GM18519 (cell line): ENCODE results near the gene BAIAP2.
"Not testable (repeated sequence)": the region's sequence is repeated elsewhere in the genome, so short reads cannot be mapped to it uniquely, and the experiment has no call there.

Experiments
- ATAC-seq: cut with Tn5 transposase; IDR thresholded peaks from one replicate; pipeline ENCODE4 v1.9.1; 2021; ENCODE audit warnings: mild to moderate bottlenecking, moderate library complexity; ENCODE audit not compliant: unreplicated experiment, low FRiP score

Gene BAIAP2

DNA sequence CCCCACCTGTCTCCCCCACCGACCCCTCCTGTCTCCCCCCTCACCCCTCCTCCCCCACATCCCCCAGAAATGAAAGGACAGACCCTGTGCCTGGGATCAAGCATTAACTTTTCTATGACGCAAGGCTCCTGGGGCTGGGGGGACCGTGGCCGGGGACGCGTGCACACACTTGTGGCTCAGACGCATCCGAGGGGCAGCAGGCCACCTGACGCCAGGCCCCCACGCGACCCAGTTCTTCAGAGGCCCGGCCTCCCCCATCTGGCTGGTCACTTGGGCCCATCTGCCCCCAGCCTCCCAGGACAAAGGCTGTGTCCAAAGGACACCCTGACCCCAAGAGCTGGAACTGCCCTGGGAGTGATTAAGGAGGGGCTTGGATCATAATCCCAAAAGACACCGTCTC lies 116.3 kb downstream of the BAIAP2 start:
- no peak for ATAC-seq

DNA sequence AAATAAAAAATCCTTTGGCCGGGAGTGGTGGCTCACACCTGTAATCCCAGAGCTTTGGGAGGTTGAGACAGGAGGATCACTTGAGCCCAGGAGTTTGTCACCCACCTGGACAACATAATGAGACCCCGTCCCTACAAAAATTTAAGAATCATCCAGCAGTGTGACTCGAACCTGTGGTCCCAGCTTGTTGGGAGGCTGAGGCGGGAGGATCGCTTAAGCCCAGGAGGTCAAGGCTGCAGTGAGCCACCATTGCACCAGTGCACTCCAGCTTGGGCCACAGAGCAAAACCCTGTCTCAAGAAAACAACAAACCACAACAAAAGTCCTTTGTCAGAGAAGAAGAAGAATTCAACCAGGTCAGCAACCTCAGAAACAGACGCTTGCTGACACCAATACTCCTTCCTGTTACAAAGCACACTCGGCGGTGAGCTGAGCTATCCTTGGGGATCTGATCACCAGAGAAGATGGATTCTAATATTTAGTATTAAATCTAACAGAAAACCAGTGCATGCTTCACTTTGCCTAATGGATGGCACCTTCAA lies 117.4 kb downstream of the BAIAP2 start:
- ATAC-seq, result no peak

DNA sequence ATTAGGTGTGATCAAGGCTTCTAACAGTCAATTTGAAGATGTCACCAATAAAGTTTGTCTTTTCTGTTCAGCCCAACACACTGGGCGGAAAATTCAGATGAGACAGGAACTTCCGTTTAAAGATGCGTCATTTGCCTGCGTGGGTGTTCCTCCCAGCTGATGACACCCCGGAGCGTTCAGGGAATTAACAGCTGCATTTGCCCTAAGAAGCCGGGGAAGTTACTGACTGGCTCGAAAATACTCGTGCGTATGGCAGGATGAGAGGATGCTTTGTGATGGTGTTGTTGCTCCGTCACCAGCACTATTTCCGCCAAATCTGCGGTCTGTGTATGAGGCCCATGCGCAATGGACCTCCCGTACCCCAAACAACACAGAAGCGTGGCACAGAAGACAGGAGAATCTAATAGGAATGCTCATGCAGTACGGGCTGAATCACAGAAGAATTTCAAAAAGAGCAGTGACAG lies 118.4 kb downstream of the BAIAP2 start:
- ATAC-seq, result no peak

DNA sequence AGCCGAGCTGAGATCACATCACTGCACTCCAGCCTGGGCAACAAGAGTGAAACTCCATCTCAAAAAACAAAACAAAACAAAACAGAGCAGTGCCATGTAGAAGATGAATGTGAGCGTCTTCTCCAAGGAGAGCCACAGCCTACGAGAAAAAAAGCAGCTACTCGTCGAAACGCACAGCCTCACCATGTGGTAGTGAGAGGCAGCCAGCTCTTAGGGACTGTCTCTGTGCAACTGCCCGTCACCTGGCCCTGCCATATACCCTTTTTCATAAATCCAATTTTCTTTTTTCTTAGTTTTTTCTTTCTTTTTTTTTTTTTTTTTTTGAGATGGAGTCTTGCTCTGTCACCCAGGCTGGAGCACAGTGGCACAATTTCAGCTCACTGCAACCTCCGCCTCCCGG lies 119.1 kb downstream of the BAIAP2 start:
- not testable (repeated sequence) for ATAC-seq

DNA sequence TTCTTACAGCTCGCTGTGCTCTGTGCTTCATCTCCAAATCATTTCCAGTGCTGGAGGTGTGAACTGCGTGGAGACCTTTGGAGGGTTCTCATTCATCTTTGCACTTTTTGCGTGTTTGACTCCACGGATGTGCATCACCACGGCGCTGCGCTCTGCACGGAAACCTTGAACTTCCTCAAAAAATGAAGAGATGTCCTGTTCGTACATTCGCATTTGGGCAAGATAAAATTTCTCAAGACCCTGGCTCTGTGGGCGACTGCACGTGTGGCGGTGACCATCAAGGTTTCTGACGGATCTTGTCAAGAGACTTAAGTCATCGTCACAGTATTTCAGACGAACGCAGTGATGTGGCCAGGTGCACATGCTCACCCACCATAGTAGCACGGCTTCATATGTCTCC lies 120.0 kb downstream of the BAIAP2 start:
- ATAC-seq, result no peak

DNA sequence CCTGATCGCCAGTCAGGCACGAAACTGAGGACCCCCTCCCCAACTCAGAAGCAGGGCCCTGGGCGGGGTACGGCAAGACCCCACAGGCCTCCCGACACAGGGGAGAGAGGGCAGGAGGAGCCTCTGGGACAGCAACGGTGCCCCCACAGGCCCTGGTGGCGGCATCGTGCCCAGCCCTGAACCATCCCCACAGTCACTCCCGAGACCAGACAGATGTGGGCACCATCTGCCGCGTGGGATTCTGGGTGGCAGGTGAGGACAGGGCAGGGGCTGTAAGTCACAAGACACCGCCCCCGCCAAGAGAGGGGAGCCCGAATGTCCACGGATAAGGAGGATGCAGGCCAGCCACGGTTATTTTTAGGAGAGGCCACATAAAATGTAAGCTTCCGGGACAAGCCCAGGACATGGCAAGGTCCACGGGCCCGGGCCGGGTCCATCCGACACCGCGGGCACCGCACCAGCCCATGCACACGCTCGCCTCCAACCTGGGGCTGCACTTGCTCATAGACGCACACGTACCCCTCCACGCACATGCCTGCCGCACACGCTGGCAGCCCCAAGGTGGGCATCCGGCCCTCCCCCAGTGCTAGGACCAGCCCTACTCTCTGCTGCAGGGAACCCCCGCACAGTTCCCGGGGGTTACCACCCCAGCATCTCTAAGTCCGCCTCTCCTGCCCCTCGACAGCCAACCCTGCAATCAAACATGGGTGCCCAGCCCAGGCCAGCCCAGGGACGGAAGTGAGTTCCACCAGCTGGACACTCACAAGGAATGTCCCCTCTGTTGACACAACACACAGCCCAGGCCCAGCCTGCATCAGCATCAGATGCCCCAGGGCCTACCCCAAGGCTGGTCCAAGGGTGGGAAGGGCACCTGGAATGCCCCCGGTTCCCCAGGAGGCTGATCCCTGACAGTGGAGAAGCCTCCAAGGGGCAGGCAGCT lies 122.2 kb downstream of the BAIAP2 start:
- no peak for ATAC-seq

DNA sequence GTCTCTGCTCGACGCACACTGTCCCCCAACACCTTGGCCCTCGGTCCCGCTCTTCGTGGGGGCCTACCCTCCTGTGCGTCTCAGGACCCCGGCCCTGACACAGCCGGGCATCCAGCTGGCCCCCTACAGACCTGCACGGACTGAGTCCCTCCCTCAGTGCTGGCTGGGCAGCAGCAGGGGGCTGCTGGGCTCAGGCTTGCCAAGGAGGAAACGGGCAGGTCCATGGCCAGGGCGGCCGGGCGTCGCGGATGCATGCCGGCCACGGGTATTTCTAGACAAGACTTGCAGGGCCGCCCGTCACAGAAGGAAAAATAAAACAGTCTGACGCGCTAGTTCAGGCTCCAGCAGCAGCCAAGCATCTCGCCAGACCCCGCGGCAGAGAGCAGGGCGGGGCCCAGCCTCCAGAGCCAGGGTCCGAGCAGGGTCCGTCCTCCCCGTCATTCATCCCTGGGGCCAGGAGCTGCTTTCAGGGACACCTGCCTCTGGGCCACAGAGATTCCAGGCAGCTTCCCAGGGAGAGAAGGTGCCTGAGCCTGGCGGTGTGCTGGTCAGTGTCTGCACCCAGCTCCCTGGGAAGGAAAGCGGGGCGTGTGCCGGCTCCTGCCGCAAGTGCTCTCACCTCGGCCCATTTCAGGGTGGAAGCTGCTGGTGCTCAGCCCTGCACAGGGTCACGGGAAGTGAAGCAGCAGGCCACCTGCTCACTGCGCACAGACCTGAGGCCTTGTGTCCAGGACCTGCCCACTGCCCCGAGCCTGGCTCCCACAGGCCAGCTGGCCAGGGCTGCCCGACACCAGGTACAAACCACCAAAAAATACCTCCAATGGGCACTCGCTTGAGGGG lies 123.1 kb downstream of the BAIAP2 start:
- no peak for ATAC-seq

DNA sequence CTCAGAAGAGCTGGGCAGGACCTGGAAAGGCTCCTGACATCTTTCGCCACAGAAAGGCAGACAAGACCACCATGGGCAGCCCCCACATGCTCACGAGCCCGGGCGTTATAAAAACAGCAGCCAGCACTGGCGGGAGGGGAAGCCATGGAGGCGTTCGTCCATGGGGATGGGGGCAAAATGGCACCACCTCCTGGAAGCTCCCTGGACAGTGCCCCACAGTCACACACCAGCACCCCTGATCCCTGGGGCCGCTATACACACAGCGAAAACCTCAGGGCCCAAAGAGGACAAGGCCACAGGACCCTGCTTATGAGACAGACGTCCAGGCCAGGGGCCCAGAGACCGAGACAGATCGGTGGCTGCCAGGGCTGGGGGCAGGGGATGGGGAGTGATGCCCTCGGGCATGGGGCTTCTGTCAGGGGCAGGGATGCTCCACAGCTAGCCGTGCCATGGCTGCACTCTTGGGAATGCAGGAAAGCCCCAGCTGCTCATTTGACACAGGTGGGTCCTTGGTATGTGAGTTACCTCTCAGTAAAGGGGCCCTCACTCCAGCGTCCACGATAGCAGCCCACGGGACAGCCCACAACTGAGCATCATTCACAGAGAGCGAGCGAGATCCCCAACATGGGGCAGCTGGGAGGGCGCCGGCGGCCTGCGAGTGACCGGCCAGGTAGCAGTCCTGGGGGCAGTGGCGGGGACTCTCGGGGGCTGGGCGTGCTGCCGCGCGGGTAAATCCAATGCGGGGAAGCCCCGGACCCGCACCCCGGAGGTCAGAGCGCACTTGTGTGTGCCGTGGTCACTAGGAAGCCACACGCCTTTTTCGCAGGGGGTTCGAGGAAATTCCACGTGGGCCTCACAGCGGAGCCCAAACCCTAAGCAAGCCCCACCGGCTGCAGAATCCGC lies 124.0 kb downstream of the BAIAP2 start:
- no peak for ATAC-seq

DNA sequence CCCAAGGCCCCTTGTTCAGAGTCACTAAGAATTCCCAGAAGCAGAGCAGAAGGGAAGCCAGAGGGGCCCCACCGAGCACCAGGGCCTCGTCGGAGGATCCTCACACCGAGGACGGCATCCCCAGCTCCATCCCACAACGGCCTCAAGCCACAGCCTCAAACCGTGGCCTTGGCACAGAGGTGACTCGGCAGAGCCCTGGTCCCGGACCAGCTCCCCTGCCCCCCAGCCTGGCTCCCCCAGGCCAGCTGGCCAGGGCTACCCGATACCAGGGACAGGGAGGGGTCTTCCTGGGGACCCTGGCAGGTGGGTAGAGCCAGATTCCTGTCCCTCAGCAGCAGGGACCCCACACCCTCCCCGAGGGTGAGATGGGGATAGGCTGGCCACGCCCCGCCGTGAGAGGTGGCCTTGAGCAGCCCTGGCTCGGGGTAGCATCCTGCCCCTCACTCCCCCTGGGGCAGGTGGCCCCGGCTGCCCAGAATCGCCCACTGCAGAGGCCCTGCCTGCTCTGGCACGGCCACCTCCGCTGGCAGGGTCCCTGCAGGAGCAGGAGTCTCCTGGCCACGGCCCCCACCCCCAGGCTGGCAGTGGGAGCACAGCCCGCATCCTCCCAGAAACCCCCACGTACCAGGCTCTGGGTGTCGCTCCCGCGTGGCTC lies 124.8 kb downstream of the BAIAP2 start:
- ATAC-seq, result no peak

DNA sequence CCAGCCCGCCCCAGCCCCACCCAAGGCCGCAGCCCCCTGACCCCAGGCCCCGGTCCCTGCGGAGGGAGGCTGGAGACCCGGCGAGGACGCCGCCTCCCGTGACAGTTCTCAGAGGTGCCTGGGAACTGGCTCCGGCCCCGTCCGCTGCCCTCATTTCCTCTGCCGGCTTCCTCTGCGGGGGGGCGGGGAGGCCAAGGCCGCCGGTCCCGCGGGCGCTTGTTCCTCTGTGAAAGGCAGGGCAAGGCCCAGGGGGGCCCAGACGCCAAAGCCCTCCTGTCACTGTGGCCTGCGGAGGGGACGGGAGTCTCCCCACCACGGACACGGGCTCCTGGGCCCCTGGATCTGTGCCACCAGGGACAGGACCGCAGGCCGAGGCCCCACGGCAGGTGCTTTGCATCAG lies 125.4 kb downstream of the BAIAP2 start:
- no peak for ATAC-seq

DNA sequence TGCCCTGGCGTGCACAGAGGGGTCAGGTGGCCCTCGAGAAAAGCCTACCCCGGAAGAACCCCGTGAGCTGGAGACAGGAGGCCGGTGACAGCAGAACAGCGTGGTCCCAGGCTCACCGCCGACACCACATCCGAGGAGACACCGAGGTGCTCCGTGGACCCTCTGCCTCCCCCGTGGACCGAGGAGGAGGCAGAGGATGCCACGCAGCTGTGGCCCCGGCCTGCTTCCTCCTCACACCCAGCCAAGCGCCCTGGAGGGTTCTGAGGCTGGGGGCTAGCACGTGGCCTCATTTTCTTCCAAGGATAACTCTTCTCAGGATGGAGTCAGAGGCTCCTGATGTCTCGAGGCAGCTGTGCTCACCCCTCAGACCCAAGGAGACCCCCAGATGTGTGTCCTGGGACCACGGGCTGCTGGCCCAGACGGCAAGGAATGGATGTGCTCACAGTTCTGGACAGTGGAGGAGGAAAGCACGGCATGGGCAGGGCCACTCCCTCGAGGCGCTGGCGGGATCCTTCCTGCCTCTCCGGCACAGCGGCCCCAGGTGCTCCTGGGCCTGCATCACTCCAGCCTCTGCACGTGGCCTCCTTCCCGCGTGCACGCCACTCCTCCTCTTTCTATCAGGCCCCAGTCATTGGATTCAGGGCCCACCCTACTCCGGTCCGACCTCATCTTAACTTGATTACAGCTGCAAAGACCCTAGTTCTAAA lies 125.9 kb downstream of the BAIAP2 start:
- no peak for ATAC-seq

DNA sequence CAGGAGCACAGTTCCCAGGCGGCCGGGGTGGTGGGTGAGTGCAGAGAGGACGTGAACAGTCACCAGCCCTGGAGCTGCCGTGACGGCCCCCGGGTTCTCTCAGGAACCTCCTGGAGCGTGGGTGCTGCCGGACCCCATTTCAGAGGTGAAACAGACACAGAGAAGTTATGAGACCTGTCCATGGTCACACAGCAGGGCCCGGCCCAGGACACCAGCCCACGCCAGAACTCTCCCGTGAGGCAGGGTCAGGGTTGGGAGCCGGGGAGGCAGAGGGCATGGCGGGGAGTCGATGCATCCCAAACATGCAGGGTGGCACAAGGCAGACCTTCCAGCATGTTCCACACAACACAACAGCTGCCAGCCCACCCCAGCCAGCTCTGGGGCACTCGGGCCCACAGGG lies 126.6 kb downstream of the BAIAP2 start:
- ATAC-seq, result no peak

DNA sequence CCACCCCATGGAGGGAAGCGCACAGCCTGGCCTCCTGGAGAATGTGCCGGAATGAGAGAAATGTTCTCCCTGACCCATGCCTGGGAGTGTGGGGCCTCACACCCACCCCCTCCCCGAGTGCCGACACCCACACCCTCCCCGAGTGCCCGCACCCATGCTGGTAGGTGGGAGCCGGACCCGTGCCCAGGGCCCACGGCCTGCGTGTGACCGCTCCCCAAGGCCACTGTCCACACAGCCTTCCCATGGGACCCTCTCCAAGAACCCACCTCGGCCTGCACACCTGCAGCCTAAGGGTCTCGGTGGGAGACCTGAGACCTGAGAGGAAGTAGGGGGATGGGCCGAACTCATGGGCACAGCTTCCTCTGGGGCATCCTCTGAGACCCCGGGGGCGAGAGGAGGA lies 127.0 kb downstream of the BAIAP2 start:
- no peak for ATAC-seq

DNA sequence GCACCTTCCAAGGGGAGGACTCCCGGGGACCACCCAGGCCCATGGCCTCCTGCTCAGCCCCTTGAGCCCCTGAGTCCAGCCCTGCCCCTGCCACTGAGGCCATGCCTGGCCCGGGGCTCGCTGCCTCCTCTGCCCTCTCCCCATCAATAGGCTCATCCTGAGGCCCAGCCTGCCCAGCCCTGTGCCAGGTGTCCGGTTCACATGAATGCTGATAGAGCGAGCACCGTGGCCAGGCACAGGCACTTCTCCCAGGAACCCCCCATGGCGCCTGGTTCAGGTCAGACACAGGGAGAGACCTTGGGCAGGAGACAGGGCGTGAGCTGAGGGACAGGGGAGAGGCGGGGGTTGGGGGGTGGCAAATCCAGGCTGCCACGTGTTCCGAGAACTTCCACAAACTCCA lies 127.5 kb downstream of the BAIAP2 start:
- no peak for ATAC-seq

DNA sequence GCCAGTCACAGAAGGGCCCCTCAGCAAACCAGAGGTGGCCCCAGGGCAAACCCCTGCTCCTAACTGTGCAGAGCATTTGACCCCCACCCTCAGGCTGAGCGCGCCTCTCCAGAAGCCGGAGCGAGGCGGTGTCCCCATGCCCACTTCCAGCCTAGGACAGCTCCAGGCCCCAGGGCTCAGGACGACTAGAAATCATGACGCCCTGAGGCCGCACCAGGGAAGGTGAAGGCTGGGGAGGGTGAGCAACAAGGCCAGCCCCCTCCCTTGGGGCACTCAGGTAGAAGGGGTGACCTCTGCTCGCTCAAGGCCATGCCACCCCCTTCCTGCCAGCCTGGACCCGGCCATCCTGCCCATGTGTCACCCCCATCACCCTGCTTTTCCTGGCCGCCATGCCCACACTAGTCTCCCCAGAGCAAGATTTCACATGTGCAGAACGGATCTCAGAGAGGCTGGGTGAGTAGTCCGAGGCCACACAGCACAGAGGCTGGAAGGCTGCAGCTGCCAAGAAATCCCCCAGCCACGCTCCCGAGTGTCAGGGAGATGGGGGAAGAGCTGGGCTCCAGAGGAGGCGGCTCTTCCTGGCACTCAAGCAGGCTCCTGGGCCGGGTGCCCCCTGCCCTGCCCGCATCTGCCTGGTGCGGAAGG lies 128.2 kb downstream of the BAIAP2 start:
- ATAC-seq, result no peak

DNA sequence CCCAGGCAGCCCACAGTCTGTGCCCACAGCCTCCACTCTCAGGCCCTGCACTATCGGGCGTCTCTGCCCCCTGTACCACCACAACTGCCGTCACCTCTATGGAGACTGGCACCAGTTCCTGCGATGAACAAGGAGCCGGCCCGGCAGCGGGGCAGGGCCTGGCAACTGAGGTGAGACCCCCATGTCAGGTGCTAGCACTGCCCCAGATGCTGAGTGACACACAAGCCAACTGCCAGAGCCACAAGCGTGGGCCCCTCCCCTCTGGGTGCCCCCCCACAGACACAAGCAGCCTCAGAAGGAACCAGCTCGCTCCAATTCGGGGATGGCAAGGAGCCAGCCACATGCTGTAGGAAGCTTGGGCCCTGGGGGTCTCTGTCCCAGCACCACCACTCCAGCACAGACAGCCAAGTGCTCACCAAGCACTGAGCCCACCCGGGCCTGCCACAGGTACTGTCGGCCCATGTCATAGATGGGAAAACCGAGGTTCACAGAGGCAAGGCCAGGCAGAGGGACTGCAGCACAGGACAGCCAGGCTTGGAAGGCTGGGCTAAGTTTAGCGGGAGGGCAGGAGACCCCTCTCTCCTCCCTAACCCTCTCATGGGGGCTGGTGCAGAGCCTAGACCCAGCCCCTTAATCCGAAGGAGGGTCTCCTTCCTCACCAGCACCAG lies 128.9 kb downstream of the BAIAP2 start:
- ATAC-seq, result no peak

DNA sequence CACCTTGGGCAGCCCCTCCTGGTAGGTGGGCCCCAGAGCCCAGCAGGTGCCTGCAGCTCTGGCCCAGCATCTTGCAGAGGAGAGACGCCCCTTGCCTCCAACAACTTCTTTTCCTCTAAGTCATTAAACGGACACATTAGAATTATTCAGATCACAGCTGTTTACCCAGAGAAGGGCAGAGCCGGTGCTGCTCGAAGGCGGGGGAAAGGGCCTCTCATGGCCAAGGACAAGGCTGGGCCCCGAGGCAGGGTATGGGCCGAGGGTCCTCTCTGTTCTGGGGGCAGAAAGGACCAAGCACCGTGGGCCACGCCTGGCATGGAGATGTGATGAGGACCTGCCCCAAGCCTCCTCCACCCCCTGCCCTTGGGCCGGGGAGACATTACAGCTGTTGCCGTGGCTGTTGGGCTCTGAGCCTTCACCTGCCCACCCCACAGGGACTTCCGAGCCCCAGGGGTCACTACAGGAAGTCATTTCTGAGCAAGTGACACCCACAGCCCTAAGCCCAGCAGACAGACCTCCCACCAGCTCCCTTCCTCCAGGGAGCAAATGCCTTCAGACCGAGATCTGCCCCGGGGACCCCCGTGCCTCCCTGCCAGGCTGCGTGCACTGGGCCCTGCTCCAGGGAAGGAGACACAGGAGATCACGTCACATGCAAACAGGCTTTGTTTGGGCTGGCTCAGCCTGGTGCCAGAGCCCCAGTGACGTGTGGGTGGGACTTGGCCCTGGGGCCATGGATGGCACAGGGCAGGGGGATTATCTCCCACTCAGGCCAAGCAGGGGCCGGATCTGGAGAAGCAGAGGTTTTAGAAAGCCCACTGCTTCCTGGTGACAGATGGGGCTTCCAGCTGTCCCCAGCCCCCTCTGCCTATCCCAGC lies 129.7 kb downstream of the BAIAP2 start:
- no peak for ATAC-seq
